ENCODE results near the gene KCNT1. TPM values are rescaled to one million over a fixed set of nuclear protein-coding genes. Genes with fewer than 3 reads are reported as not detected.

The KCNT1 gene
- total RNA-seq, 1 experiment from 2014 or later: 0.68 TPM

DNA sequence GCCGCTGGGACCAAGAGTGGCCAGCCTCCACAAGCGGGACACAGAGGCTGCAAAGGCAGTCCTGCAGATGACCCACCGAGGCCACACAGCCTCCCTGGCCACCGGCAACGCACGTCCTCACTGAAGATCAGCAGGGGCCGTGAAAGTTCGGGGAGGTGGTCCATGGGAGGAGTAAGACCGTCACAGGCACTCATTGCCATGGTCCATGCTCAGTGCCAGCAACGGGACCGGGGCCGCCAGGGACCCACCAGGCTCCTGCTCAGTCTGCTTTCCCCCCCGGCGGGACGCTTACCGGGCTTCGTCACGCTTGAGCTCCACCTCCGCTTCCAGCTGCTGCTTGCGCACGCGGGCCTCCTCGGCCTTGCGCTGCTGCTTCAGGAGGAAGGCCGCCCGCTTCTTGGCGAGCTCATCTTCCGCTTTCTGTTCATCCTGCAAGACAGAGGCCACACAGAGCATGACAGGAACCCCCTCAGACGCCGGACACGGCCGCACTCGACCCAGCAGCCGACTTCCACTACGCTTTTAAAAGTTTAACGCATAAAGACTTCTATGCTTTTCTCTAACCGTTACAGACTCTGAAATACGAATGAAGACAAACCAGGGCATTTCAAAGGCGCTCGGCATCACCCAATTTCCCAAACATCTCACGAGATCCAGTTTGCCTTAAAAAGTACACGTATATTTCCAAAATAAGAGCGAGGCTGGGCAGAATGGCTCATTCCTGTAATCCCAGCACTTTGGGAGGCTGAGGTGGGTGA lies 116.9 kb downstream of the KCNT1 start:
- Mint-ChIP-seq H3K27ac (peak overlapping the region in 2 of 3 experiments; percentile 20 to 44; a peak in 2 of 7 replicates), H3K36me3 (ENCODE audit: insufficient read depth in 1 of 3, low read depth in 3 of 3) (peaks cover 55 to 95% (median 95%) of the 10 kb centered on the region in 3 experiments), H3K4me3 (no peak overlapping the region), H3K9me3 (no peaks in the 10 kb centered on the region), H3K27me3 (ENCODE audit: low read depth) (peaks cover 2% of the 10 kb centered on the region; the same call in 1 of the 2 replicates), H3K4me1 (no peaks in the 10 kb centered on the region)
- H3K4me1 ChIP-seq (ENCODE audit: insufficient read depth, low read length): no peaks in the 10 kb centered on the region
- TF ChIP-seq, protein P1, sequence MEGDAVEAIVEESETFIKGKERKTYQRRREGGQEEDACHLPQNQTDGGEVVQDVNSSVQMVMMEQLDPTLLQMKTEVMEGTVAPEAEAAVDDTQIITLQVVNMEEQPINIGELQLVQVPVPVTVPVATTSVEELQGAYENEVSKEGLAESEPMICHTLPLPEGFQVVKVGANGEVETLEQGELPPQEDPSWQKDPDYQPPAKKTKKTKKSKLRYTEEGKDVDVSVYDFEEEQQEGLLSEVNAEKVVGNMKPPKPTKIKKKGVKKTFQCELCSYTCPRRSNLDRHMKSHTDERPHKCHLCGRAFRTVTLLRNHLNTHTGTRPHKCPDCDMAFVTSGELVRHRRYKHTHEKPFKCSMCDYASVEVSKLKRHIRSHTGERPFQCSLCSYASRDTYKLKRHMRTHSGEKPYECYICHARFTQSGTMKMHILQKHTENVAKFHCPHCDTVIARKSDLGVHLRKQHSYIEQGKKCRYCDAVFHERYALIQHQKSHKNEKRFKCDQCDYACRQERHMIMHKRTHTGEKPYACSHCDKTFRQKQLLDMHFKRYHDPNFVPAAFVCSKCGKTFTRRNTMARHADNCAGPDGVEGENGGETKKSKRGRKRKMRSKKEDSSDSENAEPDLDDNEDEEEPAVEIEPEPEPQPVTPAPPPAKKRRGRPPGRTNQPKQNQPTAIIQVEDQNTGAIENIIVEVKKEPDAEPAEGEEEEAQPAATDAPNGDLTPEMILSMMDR (conservative IDR thresholded peaks at IDR 0.05): no peak
- H3K79me2 ChIP-seq (ENCODE audit: insufficient read depth, low read length): 0 out of 2 replicates have a peak, but pooled peaks cover 1% of the 10 kb centered on the region
- H3K4me2 ChIP-seq (ENCODE audit: insufficient read depth, insufficient read length, low read length): no peak overlapping the region
- H3K23ac ChIP-seq (ENCODE audit: insufficient read length, low read depth, low read length): no peak overlapping the region
- no peak overlapping the region for H2BK5ac ChIP-seq (ENCODE audit: insufficient read length, low read length)
- no peak overlapping the region for H3T11ph ChIP-seq (ENCODE audit: low read length)
- no peak overlapping the region for H3K56ac ChIP-seq (ENCODE audit: insufficient read length, low read depth, low read length)
- WGBS (ENCODE audit: extremely low coverage, insufficient read length, low lambda C conversion rate): no CpG with 5 or more reads among the region's 43 CpGs
- no peak overlapping the region for H2BK20ac ChIP-seq (ENCODE audit: low read depth, low read length, poor library complexity, severe bottlenecking)
- no peak overlapping the region for H3K14ac ChIP-seq (ENCODE audit: insufficient read depth, low read length)
- H3K18ac ChIP-seq (ENCODE audit: insufficient read length, low read depth, low read length): no peak overlapping the region
- H3K27me3 ChIP-seq (ENCODE audit: insufficient read depth, low read length): no peaks in the 10 kb centered on the region
- H2AK5ac ChIP-seq (ENCODE audit: insufficient read length, low read length): no peak overlapping the region
- no peak for DNase-seq
- H3K4ac ChIP-seq (ENCODE audit: low read depth, low read length): no peak overlapping the region
- H3K79me1 ChIP-seq (ENCODE audit: insufficient read depth, low read depth, low read length, poor library complexity, severe bottlenecking): no peaks in the 10 kb centered on the region
- H4K5ac ChIP-seq (ENCODE audit: insufficient read length, low read depth, low read length): no peak overlapping the region
- no peaks in the 10 kb centered on the region for H3K9me3 ChIP-seq (ENCODE audit: control insufficient read depth, low read depth, low read length)
- no peak overlapping the region for H4K8ac ChIP-seq (replicated peaks; ENCODE audit: insufficient read length, low read depth, low read length)
- no peak overlapping the region for H4K91ac ChIP-seq (ENCODE audit: insufficient read length, low read depth, low read length)
- no peaks in the 10 kb centered on the region for H4K20me1 ChIP-seq (ENCODE audit: control insufficient read depth, insufficient read depth, insufficient read length)
- H2BK120ac ChIP-seq (ENCODE audit: low read depth, low read length, poor library complexity, severe bottlenecking): no peak overlapping the region
- H3K27ac ChIP-seq (ENCODE audit: insufficient read length, low read depth, low read length): no peak overlapping the region
- H2AFZ ChIP-seq (ENCODE audit: low read length): no peak overlapping the region
- no peak overlapping the region for H3K9ac ChIP-seq (ENCODE audit: extremely low read depth, insufficient read length, low read length)
- H3K23me2 ChIP-seq (ENCODE audit: insufficient read length, low read depth, low read length, poor library complexity, severe bottlenecking): no peaks in the 10 kb centered on the region
- H2BK12ac ChIP-seq (ENCODE audit: insufficient read length, low read depth, low read length): no peak overlapping the region
- H2BK15ac ChIP-seq (ENCODE audit: low read depth, low read length): no peak overlapping the region
